CD4-positive, alpha-beta T cell (primary cell): Measurements from ENCODE around the gene POLRMT. TPM values are rescaled to one million over a fixed set of nuclear protein-coding genes. Genes with fewer than 3 reads are reported as not detected.

Experiments
- ATAC-seq: fragments of 200-7000 bp; cut with Tn5 transposase; one replicate; pipeline ENCODE4 v1.10.0; 2022; ENCODE audit warnings: mild to moderate bottlenecking; ENCODE audit not compliant: poor library complexity
- CTCF ChIA-PET: fragments of 350-600 bp; sonication (Branson Sonifier 250); formaldehyde crosslinking; loops from one replicate; lab custom pipeline; 2021; ENCODE audit warnings: antibody characterized with exemption, inconsistent platforms; lab: Charles Lee
- POLR2A ChIA-PET: fragments of 350-600 bp; sonication (Branson Sonifier 250); formaldehyde crosslinking; loops from one replicate; lab custom pipeline; 2021; ENCODE audit warnings: antibody characterized with exemption, inconsistent platforms; lab: Charles Lee
- DNase-seq, 14 experiments: peaks; one replicate each; pipeline ENCODE4 v3.0.0-alpha.2; 2013 to 2020; ENCODE audit warnings: mixed read lengths in 2 of 14
- H3K27ac ChIP-seq, 2 donors: one replicate each; pipeline versions ENCODE4 v1.5.1 to v1.7.0; 2013; ENCODE audit warnings: low read length in 2 of 2, low read depth in 1 of 2, mild to moderate bottlenecking in 1 of 2
- H3K27me3 ChIP-seq, 2 experiments: 1 replicate in 1 of 2; 2 replicates in 1 of 2; pipeline versions ENCODE4 v1.6.1 to v1.7.0; 2013; ENCODE audit warnings: low read length in 2 of 2, control low read depth in 1 of 2, mild to moderate bottlenecking in 1 of 2, moderate library complexity in 1 of 2; ENCODE audit not compliant: insufficient read depth in 2 of 2, control insufficient read depth in 1 of 2
- H3K36me3 ChIP-seq: one replicate; pipeline ENCODE4 v1.6.1; 2013; ENCODE audit warnings: low read length, control low read depth; ENCODE audit not compliant: insufficient read depth
- H3K4me1 ChIP-seq: one replicate; pipeline ENCODE4 v1.6.1; 2013; ENCODE audit warnings: low read length, control low read depth; ENCODE audit not compliant: insufficient read depth
- H3K4me3 ChIP-seq: one replicate; pipeline ENCODE4 v1.5.1; 2013; ENCODE audit warnings: mild to moderate bottlenecking, low read length, moderate library complexity
- H3K9me3 ChIP-seq, 2 experiments: 1 replicate in 1 of 2; 2 replicates in 1 of 2; pipeline versions ENCODE4 v1.6.1 to v1.7.0; 2013; ENCODE audit warnings: low read length in 2 of 2, mild to moderate bottlenecking in 2 of 2, control low read depth in 1 of 2, moderate library complexity in 1 of 2; ENCODE audit not compliant: control insufficient read depth in 1 of 2, insufficient read depth in 1 of 2
- H3K27ac Mint-ChIP-seq: one replicate; pipeline ENCODE4 v1.8.0; 2020; ENCODE audit warnings: mixed read lengths
- H3K27me3 Mint-ChIP-seq: one replicate; pipeline ENCODE4 v1.8.0; 2021; ENCODE audit warnings: mixed read lengths
- H3K36me3 Mint-ChIP-seq: one replicate; pipeline ENCODE4 v1.8.0; 2021; ENCODE audit warnings: low read depth, mixed read lengths
- H3K4me1 Mint-ChIP-seq: one replicate; pipeline ENCODE4 v1.8.0; 2021; ENCODE audit warnings: low read depth, mixed read lengths
- H3K4me3 Mint-ChIP-seq: one replicate; pipeline ENCODE4 v1.8.0; 2020; ENCODE audit warnings: mild to moderate bottlenecking, mixed read lengths
- H3K9me3 Mint-ChIP-seq: one replicate; pipeline ENCODE4 v1.8.0; 2020; ENCODE audit warnings: mixed read lengths
- intact Hi-C, 2 experiments: fragments of 100-400 bp; cut with DNase I in 1 of 2; cut with micrococcal nuclease in 1 of 2; formaldehyde crosslinking; loops; one replicate each; pipeline versions ENCODE4 v1.15.1 to v1.9.0; 2023 to 2025; cut with DNase I, micrococcal nuclease
- total RNA-seq, 174 experiments: library from RNA in 2 of 174; stranded (reverse) in 2 of 174; gene quantifications; one replicate each; pipeline ENCODE4 v1.2.3 and lab custom pipeline; 2021 to 2026
- TF ChIP-seq, protein P1 (sequence below): fragments of 200-600 bp; IDR thresholded peaks from one replicate; pipeline ENCODE4 v1.8.0; 2022; ENCODE audit warnings: antibody characterized with exemption, mild to moderate bottlenecking

POLRMT gene
- total RNA-seq, 2 experiments from 2014 or later: 54.4 to 56.2 TPM

DNA sequence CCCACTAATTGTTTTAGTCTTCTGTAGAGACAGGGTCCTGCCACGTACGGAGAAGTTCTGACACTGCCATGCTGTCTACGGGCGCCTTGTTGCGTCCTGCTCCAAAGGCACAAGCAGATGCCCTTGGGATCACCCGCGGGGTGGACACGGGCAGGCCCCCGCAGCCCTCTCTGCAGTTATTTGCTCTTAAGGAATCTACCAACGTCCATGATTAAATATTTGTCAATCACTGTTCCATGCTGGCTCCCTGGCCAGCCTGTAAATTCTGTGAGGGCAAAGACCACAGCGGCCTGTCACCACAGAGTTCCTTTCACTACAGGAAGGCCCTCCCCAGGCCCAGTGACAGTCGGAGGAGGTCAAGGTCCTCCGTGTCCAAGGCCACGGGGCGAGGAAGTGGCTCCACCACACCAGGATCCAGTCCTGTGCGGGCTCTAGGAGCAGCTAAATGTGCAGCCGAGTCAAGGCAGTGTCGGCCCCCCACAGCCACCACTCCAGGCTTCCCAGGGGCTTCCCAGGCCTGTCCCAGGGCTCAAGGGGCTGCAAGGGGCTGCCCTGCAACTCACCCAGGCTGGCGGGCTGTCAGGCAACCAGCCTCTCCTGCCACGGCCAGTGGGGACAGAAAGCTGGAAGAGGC, 27.6 kb upstream of the POLRMT start:
- DNase-seq (peak in 1 of 14 experiments; percentile 32), ATAC-seq (no peak)
- Histone ChIP-seq H3K36me3 (peaks cover 27% of the 10 kb centered on the region), H3K27me3 (no peaks in the 10 kb centered on the region), H3K4me1 (peaks cover 81% of the 10 kb centered on the region), H3K4me3 (peak overlapping the region; percentile 97), H3K9me3 (no peaks in the 10 kb centered on the region), H3K27ac (peak overlapping the region; percentile 92 to 97)
- TF ChIP-seq, protein P1, sequence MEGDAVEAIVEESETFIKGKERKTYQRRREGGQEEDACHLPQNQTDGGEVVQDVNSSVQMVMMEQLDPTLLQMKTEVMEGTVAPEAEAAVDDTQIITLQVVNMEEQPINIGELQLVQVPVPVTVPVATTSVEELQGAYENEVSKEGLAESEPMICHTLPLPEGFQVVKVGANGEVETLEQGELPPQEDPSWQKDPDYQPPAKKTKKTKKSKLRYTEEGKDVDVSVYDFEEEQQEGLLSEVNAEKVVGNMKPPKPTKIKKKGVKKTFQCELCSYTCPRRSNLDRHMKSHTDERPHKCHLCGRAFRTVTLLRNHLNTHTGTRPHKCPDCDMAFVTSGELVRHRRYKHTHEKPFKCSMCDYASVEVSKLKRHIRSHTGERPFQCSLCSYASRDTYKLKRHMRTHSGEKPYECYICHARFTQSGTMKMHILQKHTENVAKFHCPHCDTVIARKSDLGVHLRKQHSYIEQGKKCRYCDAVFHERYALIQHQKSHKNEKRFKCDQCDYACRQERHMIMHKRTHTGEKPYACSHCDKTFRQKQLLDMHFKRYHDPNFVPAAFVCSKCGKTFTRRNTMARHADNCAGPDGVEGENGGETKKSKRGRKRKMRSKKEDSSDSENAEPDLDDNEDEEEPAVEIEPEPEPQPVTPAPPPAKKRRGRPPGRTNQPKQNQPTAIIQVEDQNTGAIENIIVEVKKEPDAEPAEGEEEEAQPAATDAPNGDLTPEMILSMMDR: no peak
- Mint-ChIP-seq H3K27me3 (no peaks in the 10 kb centered on the region), H3K4me3 (peak overlapping the region; percentile 97), H3K4me1 (peaks cover 51% of the 10 kb centered on the region), H3K27ac (peak overlapping the region; percentile 97), H3K36me3 (peaks cover 38% of the 10 kb centered on the region), H3K9me3 (no peaks in the 10 kb centered on the region)
- ChIA-PET CTCF (interaction anchor here (1.0 to 2.3 kb wide), 7 partner anchors 19 to 150 kb away, joined by 3 to 17 read pairs (median 6); no protein-coding TSS in a partner anchor), POLR2A (interaction anchor here (0.6 to 2.7 kb wide), 16 partner anchors 8 to 608 kb away, joined by 3 to 19 read pairs (median 4); partner anchors contain the start of genes CDC34, CIRBP, FGF22 and POLRMT)
- intact Hi-C loops: loop anchor here (1.0 to 5.0 kb wide), 4 partner anchors 22 to 136 kb away; partner anchors contain the start of genes BSG (in 1 of the 2), FGF22 (in 1 of the 2), HCN2 (in 1 of the 2) and PTBP1 (in 1 of the 2)

DNA sequence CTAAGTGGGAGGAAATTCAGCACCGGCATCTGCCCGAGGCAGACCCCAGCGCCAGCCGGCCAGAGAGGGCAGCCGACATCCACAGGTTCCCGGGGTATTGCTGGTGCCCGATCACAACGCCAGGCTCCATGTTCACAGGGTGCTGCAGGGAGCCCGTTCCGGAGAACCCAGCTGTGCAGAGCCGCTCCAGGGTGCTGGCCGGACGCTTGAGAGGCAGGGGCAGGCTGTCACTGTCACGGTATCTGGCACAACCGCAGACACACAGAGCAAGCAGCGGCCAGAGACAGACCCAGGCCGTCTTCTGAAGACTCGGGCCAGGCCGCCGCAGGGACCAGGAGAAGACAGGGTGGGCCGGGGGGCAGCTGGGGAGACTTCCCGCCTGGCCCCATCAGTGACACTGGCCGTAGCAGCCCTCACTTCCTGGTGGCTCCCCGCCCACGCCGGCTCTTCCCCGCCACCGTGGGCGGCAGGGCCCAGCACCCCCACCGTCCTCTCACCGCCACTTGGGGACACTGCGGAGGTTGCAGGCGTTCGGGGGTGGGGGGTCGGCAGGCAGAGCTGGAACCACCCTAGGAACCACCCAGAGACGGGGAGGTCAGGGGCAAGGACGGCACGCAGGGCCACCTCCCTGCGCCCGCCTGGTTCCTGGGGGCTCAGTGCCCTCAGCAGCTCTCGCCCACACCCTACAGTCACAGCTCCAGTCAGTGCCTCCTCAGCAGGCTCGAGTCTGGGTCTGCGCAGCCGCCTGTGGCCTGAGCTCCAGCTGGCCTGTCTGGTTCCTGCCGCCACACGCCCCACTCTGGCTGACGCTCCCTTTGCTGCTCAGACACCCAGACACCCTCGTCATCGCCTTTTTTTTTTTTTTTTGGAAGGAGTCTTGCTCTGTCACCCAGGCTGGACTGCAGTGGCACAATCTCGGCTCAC, 25.8 kb upstream of the POLRMT start:
- Histone ChIP-seq H3K36me3 (peaks cover 34% of the 10 kb centered on the region), H3K4me1 (peaks cover 82% of the 10 kb centered on the region), H3K4me3 (peak overlapping the region; percentile 97), H3K27ac (peak overlapping the region; percentile 92 to 97), H3K27me3 (no peaks in the 10 kb centered on the region), H3K9me3 (no peaks in the 10 kb centered on the region)
- peak overlapping the region; percentile 97 for H3K27ac Mint-ChIP-seq
- intact Hi-C loops: no loop called here
- ChIA-PET CTCF (interaction anchor here (1.4 to 2.3 kb wide), 2 partner anchors 18 to 21 kb away, joined by 6 to 17 read pairs; no protein-coding TSS in a partner anchor), POLR2A (interaction anchor here (2.7 kb wide), 1 partner anchor 19 kb away, joined by 7 read pairs; the partner anchor contains the start of gene FGF22)
- DNase-seq (peak in 11 of 14 experiments; percentile 23 to 89 (median 55)), ATAC-seq (peak; percentile 12)
- no peaks in the 10 kb centered on the region for H3K27me3 Mint-ChIP-seq
- peak overlapping the region; percentile 97 for H3K4me3 Mint-ChIP-seq
- peaks cover 50% of the 10 kb centered on the region for H3K36me3 Mint-ChIP-seq
- TF ChIP-seq, protein P1: no peak
- H3K4me1 Mint-ChIP-seq: peaks cover 57% of the 10 kb centered on the region
- H3K9me3 Mint-ChIP-seq: no peaks in the 10 kb centered on the region
